ENCODE data around the gene FUT2.

FUT2 gene

DNA sequence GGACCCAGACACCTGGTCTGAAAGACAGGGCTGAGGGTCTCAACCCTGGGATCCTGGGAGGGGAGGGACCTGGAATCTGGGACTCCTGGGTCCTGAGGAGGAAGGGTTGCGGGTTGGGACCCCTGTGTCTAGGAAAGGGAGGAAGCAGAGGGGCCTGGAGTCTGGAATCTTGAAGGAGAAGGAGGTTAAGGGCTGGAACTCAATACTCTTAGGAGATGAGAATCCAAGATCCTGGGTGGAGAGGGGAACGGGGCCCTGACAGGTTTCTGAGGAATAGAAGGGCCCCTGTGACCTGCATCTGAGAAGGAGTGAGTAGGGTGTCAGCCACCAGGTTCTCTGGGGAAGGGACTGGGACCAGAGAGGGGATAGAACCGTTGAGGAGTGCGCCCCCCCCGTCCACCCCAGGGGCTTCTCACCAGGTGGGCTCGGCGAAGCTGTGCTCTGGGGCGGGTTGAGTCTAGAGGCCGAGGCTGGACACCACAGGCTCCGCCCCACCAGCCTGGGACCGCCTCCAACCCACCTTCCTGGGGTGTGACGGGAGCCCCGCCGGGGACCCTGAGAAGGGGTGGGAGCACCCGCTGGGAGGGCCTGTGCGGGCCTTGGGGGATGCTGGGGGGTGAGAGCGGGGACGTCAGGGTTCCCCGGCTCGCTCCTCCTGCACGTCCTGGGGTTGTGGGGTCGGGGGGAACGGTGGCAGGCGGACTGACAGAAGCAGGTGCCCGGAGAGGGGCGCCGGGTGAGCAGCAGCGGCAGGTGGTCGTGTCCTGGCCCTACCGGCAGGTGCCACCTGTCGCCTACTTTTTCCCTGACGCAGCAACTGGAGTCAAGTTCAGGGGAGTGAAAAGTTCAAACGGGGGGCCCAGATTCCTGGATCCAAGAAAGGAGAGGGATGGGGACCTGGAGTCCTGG is 23.7 kb downstream of the FUT2 start, which contains the start of gene MAMSTR:
MAMSTR (minus strand) TSS at position 463 of the 909 bp plus-strand sequence. CDS start 694 bp downstream, outside the sequence.
- H3K4me3 ChIP-seq: peak within 1 kb of the TSS; percentile 36 to 55 (median 44)
- peak within 1 kb of the TSS in 14 of 21 experiments; percentile 45 to 84 (median 75) for H3K27ac ChIP-seq

DNA sequence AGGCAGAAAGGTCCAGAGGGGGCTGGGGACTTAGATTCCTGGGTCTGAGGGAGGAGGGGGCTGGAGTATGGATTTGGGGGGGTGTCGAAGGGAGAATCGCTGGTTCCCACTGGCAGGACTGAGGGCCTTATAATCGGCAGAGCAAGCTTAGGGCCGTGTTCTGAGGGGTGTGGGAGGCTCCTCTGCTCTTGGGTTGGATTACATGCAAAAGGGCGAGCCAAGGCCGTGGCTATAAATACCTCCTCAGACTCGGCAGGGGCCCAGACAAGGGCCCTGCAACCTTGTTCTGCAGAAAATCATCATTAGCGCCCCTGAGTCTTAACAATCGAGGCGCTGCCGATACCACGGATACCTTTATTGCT is 24.5 kb downstream of the FUT2 start:
- peak overlapping the region in 4 of 7 experiments; percentile 36 to 53 (median 44) for H3K4me3 ChIP-seq
- peak overlapping the region in 9 of 21 experiments; percentile 62 to 83 (median 73) for H3K27ac ChIP-seq

DNA sequence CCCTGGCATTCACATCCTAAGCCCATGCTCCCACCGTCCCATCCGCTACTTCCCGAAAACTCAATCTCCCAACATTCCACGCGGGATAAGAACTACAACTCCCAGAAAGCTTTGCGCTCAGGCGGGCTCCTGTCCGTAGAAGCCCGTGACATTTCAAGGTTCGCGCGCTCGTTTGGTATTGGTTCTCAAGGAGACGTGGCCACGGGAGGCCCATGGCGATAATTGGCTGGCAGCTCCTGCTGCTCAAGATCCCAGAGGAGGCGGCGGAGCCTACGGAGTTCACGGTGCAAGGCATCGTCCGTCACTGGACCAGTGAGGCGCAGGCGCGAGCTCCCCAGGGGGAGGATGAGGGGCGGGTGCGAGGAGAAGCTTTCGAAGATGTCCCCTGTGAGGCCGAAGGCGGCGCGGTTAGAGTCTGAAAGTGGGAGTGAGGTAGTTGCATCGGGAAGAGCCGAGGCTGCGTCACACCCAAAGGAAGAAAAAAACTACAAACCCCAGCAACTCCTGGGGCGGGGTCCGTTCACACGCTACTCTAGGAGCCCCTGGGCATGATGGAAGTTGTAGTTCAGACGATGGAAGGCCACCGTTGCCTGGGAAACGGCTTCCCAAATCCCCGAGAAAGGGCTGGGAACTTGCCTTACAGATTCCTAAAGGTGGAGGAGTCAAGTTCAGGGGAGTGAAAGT is 25.0 kb downstream of the FUT2 start:
- H3K4me3 ChIP-seq: peak overlapping the region; percentile 36 to 55 (median 44)
- peak overlapping the region in 19 of 21 experiments; percentile 43 to 84 (median 73) for H3K27ac ChIP-seq

DNA sequence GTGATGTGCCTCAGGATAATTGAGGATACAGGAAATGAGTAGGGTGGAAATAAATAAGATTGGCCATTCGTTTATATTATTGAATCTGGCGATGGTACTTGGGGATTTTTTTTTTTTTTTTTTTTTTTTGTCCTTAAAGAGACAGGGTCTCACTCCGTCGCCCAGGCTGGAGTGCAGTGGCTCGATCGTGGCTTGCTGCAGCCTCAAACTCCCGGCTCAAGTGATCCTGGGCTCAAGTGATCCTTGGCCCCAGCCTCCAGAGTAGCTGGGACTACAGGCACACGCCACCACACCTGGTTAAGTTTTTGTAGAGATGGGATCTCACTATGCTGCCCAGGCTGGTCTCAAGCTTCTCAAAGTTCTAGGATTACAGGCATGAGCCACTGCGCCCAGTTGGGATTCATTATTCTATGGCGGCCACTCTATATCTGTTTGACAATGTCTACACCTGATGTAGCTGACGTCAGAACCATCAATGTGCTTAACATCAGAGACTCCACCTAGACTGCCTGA is 26.5 kb downstream of the FUT2 start:
- no peak overlapping the region for H3K4me3 ChIP-seq
- H3K27ac ChIP-seq: no peak overlapping the region

DNA sequence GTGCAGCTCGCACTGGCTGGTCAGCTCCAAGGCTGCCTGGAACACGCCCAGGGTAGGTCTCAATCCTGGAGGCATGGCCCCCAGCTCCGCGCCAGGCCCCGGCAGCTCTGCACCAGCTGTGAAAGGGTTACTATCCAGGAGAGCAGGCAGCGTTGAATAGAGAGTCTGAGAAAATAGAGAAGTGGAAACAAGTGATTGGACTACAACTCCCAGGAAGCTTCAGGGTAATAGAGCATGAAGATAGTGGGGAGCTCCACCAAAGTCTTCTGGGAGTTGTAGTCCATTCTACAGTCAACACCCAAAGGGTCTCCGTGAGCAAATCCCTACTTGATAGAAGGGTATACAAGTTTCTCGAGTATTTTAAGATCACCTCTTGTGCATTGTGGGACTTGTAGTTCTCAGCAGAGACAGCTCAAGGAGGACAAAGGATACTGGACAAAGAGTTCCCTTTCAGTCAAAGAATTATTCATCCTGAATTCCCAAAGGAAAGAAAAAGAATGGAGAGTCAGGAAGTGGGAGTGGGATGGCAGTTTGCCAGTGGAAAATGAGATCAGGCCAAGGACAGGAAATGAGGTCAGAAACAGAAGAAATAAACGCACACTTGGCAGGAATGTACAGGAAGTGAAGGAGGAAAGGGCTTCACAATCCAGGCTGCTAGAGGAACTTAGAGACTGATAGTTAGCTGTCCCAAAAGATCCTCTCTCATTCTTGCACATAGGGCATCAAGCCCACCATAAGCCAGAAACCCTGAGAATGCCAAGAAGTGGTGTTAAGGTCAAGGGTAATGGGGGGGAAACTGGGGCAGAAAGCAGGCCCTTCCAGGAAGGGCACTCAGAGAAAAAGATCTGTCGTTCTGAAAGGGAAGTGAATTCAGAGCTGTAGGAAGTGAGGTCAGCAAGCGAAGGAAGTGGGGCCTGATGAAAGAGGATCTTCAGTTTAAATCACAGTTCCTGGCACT is 29.3 kb downstream of the FUT2 start:
- Histone ChIP-seq H3K27ac (peak overlapping the region in 18 of 21 experiments; percentile 6 to 83 (median 64)), H3K4me3 (no peak overlapping the region)

DNA sequence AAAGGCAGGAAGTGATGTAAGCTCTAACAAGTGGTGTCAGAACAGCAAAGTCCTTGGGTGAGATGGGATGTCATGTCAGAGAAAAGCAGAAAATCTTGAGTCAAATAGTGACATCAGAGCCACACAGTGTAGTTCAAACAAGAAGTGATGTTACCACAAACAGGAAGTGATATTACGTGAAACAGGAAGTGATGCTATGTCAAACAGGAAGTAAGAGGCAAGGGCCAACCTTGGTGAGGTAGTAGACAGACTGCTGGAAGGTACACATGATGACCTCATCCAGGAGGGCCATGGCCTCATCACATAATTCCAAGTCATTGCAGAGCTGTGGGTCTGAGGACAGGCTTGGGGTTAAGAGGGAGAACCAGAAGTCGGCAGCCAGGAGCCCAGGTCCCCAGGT is 30.8 kb downstream of the FUT2 start:
- H3K4me3 ChIP-seq: no peak overlapping the region
- peak overlapping the region in 7 of 21 experiments; percentile 41 to 79 (median 58) for H3K27ac ChIP-seq

DNA sequence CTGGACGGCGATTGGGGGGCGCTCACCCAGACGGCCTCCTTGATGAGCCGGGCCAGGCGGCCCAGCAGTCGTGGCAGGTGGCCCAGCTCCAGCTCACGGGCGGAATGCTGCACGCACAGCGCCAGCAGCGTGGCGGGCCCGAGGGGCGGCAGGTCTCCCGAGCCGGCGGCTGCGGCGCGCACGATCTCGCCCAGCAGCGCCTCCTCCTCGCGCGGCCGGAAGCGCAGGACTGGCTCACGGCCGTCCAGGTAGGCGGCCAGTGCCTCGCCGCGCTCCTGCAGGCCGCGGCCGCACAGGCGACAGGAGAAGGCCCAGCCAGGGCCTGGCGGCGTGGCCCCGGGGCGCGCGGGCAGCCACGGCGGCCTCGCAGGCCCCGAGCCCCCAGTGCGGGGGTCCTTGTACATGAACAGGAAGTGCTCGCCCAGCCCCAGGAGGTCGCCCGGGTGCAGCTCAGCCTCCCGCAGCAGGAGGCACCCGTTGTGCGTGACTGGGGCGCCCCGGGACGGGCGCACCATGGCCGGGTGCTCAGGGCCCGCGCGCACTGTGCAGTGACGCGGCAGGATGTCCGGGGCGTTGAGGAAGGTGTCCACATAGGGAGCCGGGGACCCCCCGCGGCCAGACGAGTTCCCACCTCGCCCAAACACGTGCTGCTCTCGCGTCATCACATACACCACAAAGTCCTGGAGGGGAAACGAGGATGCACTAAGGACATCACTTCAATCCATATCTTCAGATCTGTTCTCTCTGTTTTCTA is 33.3 kb downstream of the FUT2 start:
- Histone ChIP-seq H3K27ac (peak overlapping the region in 16 of 21 experiments; percentile 22 to 77 (median 52)), H3K4me3 (peak overlapping the region; percentile 14 to 46 (median 31))

DNA sequence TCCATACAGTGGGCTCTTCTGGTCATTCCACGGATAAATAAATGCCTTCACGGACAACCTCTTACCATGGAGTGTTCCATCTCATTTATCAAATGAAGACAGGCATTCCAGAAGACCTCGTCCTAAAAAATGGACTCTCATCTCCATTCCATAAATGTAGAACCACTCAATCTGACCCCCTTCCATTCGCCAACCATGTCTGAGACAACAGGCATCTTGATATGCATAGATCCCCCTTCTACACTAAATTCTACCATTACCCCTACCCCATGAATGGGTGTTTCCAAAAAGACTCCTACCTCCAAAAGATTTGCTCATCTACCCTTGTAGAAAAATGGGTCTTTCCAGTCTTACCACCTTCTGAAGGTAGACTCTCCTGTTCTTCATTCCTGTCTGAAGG is 35.7 kb downstream of the FUT2 start:
- Histone ChIP-seq H3K27ac (no peak overlapping the region), H3K4me3 (no peak overlapping the region)

DNA sequence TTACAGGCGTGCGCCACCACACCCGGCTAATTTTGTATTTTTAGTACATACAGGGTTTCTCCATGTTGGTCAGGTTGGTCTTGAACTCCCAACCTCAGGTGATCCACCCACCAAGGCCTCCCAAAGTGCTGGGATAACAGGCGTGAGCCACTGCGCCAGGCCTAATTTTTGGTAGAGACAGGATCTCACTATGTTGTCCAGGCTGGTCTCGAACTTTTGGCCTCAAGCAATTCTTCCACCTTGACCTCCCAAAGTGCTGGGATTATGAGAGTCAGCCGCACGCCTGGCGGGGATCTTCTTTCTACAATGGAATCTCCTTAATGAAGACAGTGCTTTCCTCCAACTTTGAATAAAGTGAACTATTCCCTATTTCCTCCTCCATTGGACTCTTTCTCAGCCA is 38.9 kb downstream of the FUT2 start:
- Histone ChIP-seq H3K27ac (no peak overlapping the region), H3K4me3 (no peak overlapping the region)

DNA sequence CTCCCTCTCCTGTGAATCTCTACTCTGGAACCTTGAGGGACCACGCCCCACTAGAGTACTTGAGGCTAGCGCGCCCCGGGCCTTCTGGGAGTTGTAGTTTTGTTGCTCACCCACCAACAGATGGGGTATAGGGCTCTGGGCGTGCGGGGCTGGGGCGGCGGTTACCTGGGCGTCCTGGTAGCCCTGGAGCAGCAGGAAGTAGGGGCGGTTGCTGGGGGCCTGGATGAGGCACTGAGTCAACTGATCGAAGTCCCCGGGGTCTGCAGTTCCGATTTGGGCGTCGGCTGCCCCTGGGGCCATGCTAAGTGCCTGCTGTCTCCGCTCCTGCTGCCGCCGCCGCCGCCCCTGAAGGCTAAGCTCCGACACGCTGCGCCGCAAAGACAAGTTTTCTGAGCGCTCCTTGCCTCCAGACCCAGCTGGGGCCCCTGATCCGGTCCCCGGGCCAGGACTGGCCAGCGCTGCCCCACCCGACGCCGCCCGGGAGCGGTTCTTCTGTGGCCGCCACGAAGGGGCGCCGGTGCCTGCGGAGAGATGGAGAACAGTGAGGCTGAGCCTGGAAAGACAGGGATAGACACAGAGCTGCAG is 39.4 kb downstream of the FUT2 start:
- Histone ChIP-seq H3K4me3 (peak overlapping the region in 4 of 7 experiments; percentile 10 to 28 (median 19)), H3K27ac (peak overlapping the region in 2 of 21 experiments; percentile 4 to 14)

DNA sequence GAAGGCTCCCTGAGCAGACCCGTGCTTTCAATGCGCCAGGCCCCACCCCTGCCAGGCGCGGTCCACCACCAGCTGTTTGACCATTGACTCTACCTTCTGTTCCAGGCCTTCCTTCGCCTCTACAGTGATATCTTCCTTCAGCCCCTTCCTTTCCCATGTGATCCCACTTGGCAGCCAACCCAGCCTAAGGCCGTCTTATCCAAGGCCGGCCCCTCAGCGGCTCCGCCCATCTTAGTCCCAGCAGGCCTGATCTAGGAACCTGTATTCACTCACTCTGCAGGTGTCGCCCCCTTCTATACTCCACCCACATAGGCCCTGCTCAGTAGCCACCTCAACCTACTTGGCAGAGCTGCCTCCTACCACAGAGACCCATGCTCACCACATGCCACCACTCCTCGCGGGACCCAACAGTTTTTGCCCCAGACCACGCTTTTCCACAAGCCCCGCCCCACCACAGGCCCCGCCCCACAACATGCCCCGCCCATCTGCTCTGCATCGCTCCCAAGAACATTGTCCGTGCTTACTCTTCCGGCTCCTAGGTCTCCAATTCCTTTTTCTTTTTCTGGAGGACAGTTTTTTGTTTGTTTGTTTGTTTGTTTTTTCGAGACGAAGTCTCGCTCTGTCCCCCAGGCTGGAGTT is 41.7 kb downstream of the FUT2 start:
- Histone ChIP-seq H3K27ac (no peak overlapping the region), H3K4me3 (no peak overlapping the region)

DNA sequence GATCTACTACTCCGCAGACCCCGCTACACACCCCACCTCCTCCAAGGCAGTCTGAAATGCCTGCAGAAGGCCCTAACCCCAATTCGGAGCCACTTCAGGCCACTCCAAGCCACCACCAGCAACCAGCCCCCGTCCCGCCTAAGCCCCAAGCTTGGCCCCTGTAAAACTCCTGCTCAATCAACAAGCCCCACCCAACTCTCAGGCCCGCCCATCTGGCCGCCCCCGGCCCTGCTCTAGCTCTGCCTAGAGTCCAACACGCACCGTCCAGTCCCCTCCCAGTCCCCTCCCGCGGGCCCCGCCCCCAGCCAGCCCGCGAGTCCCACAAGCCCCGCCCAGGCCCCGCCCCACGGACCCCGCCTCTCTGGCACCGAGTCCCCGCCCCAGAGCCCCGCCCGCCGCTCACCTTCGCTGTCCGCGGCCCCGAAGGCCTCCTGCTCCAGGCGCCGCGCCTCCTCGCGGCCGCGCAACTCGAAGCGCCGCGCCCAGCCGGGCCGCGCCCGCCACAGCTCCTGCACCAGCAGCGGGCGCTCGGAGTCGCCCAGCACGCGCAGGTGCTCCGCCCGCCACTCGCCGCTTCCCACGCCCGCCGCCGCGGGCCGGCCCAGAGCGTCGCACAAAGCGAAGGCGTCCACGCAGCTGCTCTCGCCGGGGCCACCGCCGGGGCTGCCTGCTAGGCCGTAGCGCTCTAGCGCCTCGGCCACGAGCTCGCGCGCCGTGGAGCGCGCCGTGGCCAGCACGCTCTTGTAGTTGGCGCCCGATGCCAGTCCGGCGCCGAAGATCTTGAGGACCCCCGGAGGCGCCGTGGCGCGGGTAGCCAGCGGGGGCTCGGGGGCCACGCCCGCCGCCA is 43.0 kb downstream of the FUT2 start:
- Histone ChIP-seq H3K4me3 (peak overlapping the region; percentile 31 to 61 (median 50)), H3K27ac (peak overlapping the region; percentile 17 to 86 (median 74))

DNA sequence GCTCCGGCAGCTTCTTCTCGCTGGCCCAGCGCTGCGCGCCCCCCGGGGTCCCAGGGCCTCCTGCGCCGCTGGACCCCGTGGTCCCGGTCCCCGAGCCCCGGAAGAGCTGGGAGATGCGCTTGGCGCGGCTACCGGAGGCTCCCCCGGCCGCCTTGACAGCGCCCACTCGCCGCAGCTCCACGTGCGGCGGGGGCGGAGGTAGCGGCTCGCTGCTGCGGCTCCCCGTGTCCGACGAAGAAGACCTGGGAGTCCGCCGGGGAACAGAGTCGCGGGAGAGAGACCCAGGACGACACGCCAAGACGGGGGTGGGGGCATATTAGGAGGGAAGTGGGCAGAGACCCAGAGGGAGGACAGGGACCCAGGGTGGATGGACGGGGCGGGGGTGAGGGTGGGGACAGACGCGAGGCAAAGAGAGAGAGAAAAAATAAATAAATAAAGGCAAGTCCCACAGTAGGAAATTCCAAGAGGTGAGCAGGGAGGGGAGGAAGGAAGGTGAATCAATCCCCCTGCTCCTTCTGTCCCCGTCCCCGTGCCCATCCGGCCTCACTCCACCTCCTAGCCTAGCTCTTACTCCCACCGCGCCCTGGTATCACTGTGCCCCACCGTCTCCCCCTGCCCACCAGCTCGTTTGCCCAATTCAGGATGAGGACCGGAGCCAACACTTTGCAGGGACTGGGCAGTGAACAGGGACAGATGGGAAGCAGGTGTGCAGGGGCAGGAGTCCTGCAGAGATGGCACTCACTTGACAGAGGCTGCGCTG is 43.8 kb downstream of the FUT2 start:
- Histone ChIP-seq H3K4me3 (peak overlapping the region; percentile 31 to 61 (median 50)), H3K27ac (peak overlapping the region; percentile 17 to 86 (median 74))

DNA sequence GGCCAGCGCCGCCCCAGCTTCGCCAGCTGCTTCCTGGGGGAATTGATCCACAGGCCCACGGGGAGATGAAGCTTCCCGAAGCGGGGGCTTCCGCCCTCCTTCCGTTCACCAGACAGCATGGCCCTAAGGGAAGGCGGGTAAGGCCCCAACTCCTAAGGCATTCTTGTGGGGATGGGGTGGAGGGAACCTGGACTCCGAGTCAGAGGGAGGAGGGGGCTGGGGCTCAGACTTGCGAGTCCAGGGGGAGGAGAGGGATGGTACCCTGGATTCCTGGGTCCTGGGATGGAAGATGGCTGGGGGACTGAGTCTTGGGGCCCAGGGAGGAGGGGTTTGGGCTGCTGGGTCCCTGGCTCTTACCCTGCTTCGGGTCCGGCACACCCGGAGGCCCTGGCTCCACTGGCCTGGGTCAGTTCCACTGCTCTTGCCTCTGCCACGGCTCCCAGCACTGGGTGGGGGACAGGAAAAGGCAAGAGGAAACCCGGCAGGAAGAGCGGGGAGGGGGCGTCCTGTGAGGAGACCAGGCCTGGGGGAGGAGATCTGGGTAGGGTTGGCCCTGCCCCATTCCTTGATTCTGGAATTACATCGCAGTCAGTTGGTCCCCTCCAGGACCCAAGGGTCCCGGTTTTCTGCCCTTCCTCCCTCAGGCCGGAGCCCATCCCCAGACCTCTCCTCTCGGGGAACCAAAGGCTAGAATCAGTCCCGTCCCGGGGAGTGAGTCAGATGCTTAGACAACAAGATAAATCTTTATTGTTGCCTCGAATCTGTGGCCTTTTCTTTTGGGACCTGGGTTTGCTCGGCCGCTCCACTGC is 44.6 kb downstream of the FUT2 start, which contains the start of gene RASIP1:
RASIP1 (minus strand) TSS at position 447 of the 809 bp plus-strand sequence; CDS start at position 119, 328 bp downstream.
- Histone ChIP-seq H3K4me3 (peak within 1 kb of the TSS; percentile 31 to 61 (median 50)), H3K27ac (peak within 1 kb of the TSS; percentile 17 to 86 (median 74))

Measured in skin epidermis (tissue), 12 donors.